Dermis lymphatic vessel endothelial cell (primary cell): ENCODE data around the gene RYK. TPM values are rescaled to one million over a fixed set of nuclear protein-coding genes. Genes with fewer than 3 reads are reported as not detected.

Experiments
- total RNA-seq: library from RNA; depleted of rRNA; stranded (reverse); fragments of >200 nt; gene quantifications from 2 replicates; pipeline ENCODE4 v1.2.1, GENCODE V29; 2014

RYK gene
- total RNA-seq: 92.0 and 114 TPM in 2 replicates

GRCh38 chr3:134250717-134251220, at the start of gene RYK:
Gene RYK (minus strand): TSS chr3:134250859. CDS start chr3:134250654, 205 bp downstream.

Other genes with a start within 250 kb of the RYK start
- 6.7 and 9.0 TPM in 2 replicates for gene SLCO2A1, start 220.9 kb downstream of the RYK start, total RNA-seq
- gene AMOTL2, start 123.6 kb upstream of the RYK start, total RNA-seq: 23.6 and 58.7 TPM in 2 replicates
- 47.4 and 62.3 TPM in 2 replicates for gene ANAPC13, start 235.1 kb upstream of the RYK start, total RNA-seq
- gene CEP63, start 235.2 kb upstream of the RYK start, total RNA-seq: 15.2 and 16.6 TPM in 2 replicates